Measurements from ENCODE around the gene TP53AIP1.

Gene TP53AIP1

GRCh38 chr11:128902515-128903066 lies 40.1 kb downstream of the TP53AIP1 start:
- H3K27me3 ChIP-seq (replicated peaks; ENCODE audit: control insufficient read depth, insufficient read depth, low read length, poor library complexity, severe bottlenecking): peaks cover 3% of the 10 kb centered on the region
- no peak for DNase-seq
- peaks cover 8% of the 10 kb centered on the region for H3K4me1 ChIP-seq (ENCODE audit: control insufficient read depth, insufficient read depth, low read length, poor library complexity, severe bottlenecking)
- H3K36me3 ChIP-seq (ENCODE audit: control insufficient read depth, insufficient read depth, low read length): no peaks in the 10 kb centered on the region
- no peak overlapping the region for H3K27ac ChIP-seq (ENCODE audit: insufficient read depth, low read length, poor library complexity, severe bottlenecking)
- H3K4me3 ChIP-seq (ENCODE audit: insufficient read depth, low read depth, low read length, poor library complexity, severe bottlenecking): no peak overlapping the region
- H3K9me3 ChIP-seq (ENCODE audit: control insufficient read depth, low read length): no peaks in the 10 kb centered on the region

DNA sequence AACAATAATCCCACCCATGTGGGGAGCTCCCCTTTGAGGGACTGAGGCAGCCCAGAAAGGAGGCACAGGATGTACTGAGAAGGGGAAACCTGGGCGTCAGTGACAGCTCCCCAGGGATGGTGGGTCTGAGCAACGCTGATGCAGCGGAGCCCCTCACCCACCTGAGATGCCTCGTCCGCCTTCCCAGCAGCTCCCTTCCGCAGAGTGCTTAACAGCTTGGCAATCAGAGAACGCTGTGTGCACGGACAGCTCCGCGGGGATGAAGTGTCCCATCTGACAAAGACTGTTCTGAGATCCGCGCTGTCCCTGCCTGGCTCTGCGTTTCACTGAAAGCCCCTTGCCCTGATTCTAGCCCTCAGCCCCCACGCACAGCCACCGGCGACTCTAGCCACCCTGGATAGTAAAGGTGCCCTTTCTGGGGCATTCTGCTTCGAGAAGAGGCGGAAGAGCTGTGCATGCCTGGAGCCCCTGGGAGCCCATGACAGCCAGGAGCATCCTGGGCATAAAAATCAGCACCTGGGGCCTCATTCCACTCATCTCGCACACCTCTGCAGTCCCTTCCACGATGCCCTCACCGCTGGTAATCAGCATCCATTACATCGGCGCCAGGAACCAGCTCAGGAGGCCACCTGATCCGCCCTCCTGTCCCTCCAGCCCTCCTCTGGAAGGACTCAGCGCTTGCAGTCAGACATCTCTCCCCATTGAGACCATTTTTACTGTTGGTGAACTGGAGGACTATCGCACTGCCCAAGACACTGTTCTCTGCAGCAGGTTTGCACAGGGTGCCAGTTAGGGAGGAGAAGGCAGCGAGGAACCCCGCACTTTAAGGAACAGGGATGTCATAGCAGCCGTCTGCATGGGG lies 40.8 kb downstream of the TP53AIP1 start:
- Histone ChIP-seq H3K27me3 (replicated peaks; ENCODE audit: control insufficient read depth, insufficient read depth, low read length, poor library complexity, severe bottlenecking) (peaks cover 3% of the 10 kb centered on the region), H3K4me1 (ENCODE audit: control insufficient read depth, insufficient read depth, low read length, poor library complexity, severe bottlenecking) (peaks cover 8% of the 10 kb centered on the region), H3K36me3 (ENCODE audit: control insufficient read depth, insufficient read depth, low read length) (no peaks in the 10 kb centered on the region), H3K27ac (ENCODE audit: insufficient read depth, low read length, poor library complexity, severe bottlenecking) (no peak overlapping the region), H3K9me3 (ENCODE audit: control insufficient read depth, low read length) (no peaks in the 10 kb centered on the region), H3K4me3 (ENCODE audit: insufficient read depth, low read depth, low read length, poor library complexity, severe bottlenecking) (no peak overlapping the region)
- DNase-seq: no peak

DNA sequence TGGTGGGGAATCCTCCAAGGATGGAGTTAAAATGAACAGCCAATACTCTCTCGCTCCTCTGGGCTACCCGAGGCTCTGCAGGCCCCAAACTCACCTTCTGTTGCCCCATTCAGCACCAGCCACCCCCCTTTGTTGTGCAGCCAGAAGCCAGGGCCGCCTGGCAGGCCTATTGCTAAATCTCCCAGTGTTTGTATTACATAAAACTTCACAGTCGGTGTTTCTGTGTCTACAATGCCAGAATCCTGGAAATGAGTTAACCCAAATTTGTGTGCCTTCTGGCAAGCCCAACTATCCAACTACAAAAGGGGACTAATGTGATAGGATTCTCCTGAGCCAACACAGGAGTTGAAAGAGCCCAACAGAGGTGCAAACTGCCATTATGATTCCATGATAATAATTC lies 42.2 kb downstream of the TP53AIP1 start:
- no peaks in the 10 kb centered on the region for H3K9me3 ChIP-seq (ENCODE audit: control insufficient read depth, low read length)
- peaks cover 3% of the 10 kb centered on the region for H3K27me3 ChIP-seq (replicated peaks; ENCODE audit: control insufficient read depth, insufficient read depth, low read length, poor library complexity, severe bottlenecking)
- H3K4me3 ChIP-seq (ENCODE audit: insufficient read depth, low read depth, low read length, poor library complexity, severe bottlenecking): no peak overlapping the region
- H3K36me3 ChIP-seq (ENCODE audit: control insufficient read depth, insufficient read depth, low read length): no peaks in the 10 kb centered on the region
- H3K27ac ChIP-seq (ENCODE audit: insufficient read depth, low read length, poor library complexity, severe bottlenecking): no peak overlapping the region
- no peak for DNase-seq
- H3K4me1 ChIP-seq (ENCODE audit: control insufficient read depth, insufficient read depth, low read length, poor library complexity, severe bottlenecking): peaks cover 3% of the 10 kb centered on the region

- DNase-seq: no peak
- H3K4me1 ChIP-seq (ENCODE audit: control insufficient read depth, insufficient read depth, low read length, poor library complexity, severe bottlenecking): no peaks in the 10 kb centered on the region
These were observed 43.9 kb downstream of the TP53AIP1 start for GRCh38 chr11:128898580-128899344.

DNA sequence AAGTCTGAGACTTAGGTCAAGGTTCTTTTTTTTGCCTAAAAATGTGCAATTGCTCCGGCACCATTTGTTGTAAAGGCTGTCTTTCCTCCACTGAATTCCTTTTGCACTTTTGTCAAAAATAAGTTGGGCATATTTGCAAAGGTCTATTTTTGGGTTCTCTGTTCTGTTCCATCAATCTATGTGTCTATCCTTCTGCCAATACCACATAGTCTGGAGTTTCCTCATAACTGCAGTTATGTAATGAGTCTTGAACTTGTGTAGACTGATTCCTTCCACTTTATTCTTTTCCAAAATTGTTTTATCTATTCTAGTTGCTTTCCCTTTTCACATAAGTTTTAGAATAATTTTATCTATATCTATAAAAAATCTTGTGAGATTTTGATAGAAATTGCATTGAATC lies 44.8 kb downstream of the TP53AIP1 start:
- H3K36me3 ChIP-seq (ENCODE audit: control insufficient read depth, insufficient read depth, low read length): no peaks in the 10 kb centered on the region
- H3K4me1 ChIP-seq (ENCODE audit: control insufficient read depth, insufficient read depth, low read length, poor library complexity, severe bottlenecking): no peaks in the 10 kb centered on the region
- no peak overlapping the region for H3K27ac ChIP-seq (ENCODE audit: insufficient read depth, low read length, poor library complexity, severe bottlenecking)
- DNase-seq: no peak
- no peak overlapping the region for H3K4me3 ChIP-seq (ENCODE audit: insufficient read depth, low read depth, low read length, poor library complexity, severe bottlenecking)
- no peaks in the 10 kb centered on the region for H3K27me3 ChIP-seq (replicated peaks; ENCODE audit: control insufficient read depth, insufficient read depth, low read length, poor library complexity, severe bottlenecking)
- no peaks in the 10 kb centered on the region for H3K9me3 ChIP-seq (ENCODE audit: control insufficient read depth, low read length)

More at GRCh38 chr11:128898580-128899344, 43.9 kb downstream of the TP53AIP1 start:
- H3K27me3 ChIP-seq (replicated peaks; ENCODE audit: control insufficient read depth, insufficient read depth, low read length, poor library complexity, severe bottlenecking): no peaks in the 10 kb centered on the region
- H3K27ac ChIP-seq (ENCODE audit: insufficient read depth, low read length, poor library complexity, severe bottlenecking): no peak overlapping the region
- no peak overlapping the region for H3K4me3 ChIP-seq (ENCODE audit: insufficient read depth, low read depth, low read length, poor library complexity, severe bottlenecking)
- no peaks in the 10 kb centered on the region for H3K36me3 ChIP-seq (ENCODE audit: control insufficient read depth, insufficient read depth, low read length)
- H3K9me3 ChIP-seq (ENCODE audit: control insufficient read depth, low read length): no peaks in the 10 kb centered on the region

GRCh38 chr11:128896356-128896755 lies 46.3 kb downstream of the TP53AIP1 start:
- no peak for DNase-seq
- H3K4me3 ChIP-seq (ENCODE audit: insufficient read depth, low read depth, low read length, poor library complexity, severe bottlenecking): no peak overlapping the region

DNA sequence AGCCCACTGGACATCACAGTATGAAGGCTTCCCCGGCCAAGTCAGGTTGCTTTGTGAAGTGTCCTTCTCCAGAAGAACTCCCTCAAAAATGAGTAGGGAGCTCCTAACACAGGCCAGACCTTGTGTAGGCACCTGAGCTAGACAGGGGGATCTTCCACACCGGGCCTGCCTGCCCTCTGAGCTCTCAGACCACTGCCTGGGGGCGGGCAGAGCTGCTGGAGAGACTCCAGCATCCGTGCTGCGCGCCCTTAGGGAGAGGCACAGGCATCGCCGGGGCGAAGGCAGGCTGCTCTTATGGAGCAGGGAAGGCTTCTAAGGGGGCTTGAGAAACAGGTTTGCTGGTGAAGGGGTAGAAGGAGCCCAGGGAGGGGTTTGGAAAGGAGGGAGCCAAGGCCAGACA lies 47.1 kb downstream of the TP53AIP1 start:
- H3K27ac ChIP-seq (ENCODE audit: insufficient read depth, low read length, poor library complexity, severe bottlenecking): no peak overlapping the region
- no peak overlapping the region for H3K4me3 ChIP-seq (ENCODE audit: insufficient read depth, low read depth, low read length, poor library complexity, severe bottlenecking)
- DNase-seq: no peak
- peaks cover 2% of the 10 kb centered on the region for H3K4me1 ChIP-seq (ENCODE audit: control insufficient read depth, insufficient read depth, low read length, poor library complexity, severe bottlenecking)
- no peaks in the 10 kb centered on the region for H3K36me3 ChIP-seq (ENCODE audit: control insufficient read depth, insufficient read depth, low read length)
- peaks cover 7% of the 10 kb centered on the region for H3K27me3 ChIP-seq (replicated peaks; ENCODE audit: control insufficient read depth, insufficient read depth, low read length, poor library complexity, severe bottlenecking)
- H3K9me3 ChIP-seq (ENCODE audit: control insufficient read depth, low read length): no peaks in the 10 kb centered on the region

More at GRCh38 chr11:128896356-128896755, 46.3 kb downstream of the TP53AIP1 start:
- Histone ChIP-seq H3K4me1 (ENCODE audit: control insufficient read depth, insufficient read depth, low read length, poor library complexity, severe bottlenecking) (no peaks in the 10 kb centered on the region), H3K36me3 (ENCODE audit: control insufficient read depth, insufficient read depth, low read length) (no peaks in the 10 kb centered on the region), H3K27me3 (replicated peaks; ENCODE audit: control insufficient read depth, insufficient read depth, low read length, poor library complexity, severe bottlenecking) (peaks cover 2% of the 10 kb centered on the region), H3K9me3 (ENCODE audit: control insufficient read depth, low read length) (no peaks in the 10 kb centered on the region), H3K27ac (ENCODE audit: insufficient read depth, low read length, poor library complexity, severe bottlenecking) (no peak overlapping the region)

GRCh38 chr11:128894685-128895084 lies 48.0 kb downstream of the TP53AIP1 start:
- Histone ChIP-seq H3K9me3 (ENCODE audit: control insufficient read depth, low read length) (no peaks in the 10 kb centered on the region), H3K36me3 (ENCODE audit: control insufficient read depth, insufficient read depth, low read length) (no peaks in the 10 kb centered on the region), H3K27ac (ENCODE audit: insufficient read depth, low read length, poor library complexity, severe bottlenecking) (no peak overlapping the region), H3K4me1 (ENCODE audit: control insufficient read depth, insufficient read depth, low read length, poor library complexity, severe bottlenecking) (peaks cover 7% of the 10 kb centered on the region), H3K4me3 (ENCODE audit: insufficient read depth, low read depth, low read length, poor library complexity, severe bottlenecking) (no peak overlapping the region), H3K27me3 (replicated peaks; ENCODE audit: control insufficient read depth, insufficient read depth, low read length, poor library complexity, severe bottlenecking) (peaks cover 16% of the 10 kb centered on the region)
- DNase-seq: no peak

DNA sequence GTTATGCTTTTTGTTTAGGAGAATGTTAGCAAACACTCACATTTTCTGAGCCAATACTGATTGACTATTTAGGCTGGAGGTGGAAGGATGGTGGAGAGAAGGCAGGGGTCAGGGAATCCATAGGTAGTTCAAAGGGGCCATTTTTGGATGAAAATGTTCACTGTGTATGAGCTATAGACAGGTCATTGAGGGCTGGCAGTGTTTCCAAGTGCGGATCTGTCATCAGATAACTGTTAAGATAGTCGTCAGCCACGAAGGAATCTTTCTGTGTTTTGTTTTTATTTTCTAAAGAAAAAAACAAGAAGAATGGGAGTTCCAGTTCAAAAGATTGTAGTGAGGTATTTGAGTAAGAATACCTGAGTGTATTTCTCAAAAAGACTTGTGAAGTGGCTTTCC lies 48.4 kb downstream of the TP53AIP1 start:
- H3K36me3 ChIP-seq (ENCODE audit: control insufficient read depth, insufficient read depth, low read length): no peaks in the 10 kb centered on the region
- H3K4me1 ChIP-seq (ENCODE audit: control insufficient read depth, insufficient read depth, low read length, poor library complexity, severe bottlenecking): peaks cover 7% of the 10 kb centered on the region
- no peaks in the 10 kb centered on the region for H3K9me3 ChIP-seq (ENCODE audit: control insufficient read depth, low read length)
- H3K27ac ChIP-seq (ENCODE audit: insufficient read depth, low read length, poor library complexity, severe bottlenecking): no peak overlapping the region
- DNase-seq: no peak
- H3K4me3 ChIP-seq (ENCODE audit: insufficient read depth, low read depth, low read length, poor library complexity, severe bottlenecking): no peak overlapping the region
- peaks cover 17% of the 10 kb centered on the region for H3K27me3 ChIP-seq (replicated peaks; ENCODE audit: control insufficient read depth, insufficient read depth, low read length, poor library complexity, severe bottlenecking)
